GM21723 (cell line): ENCODE results near the gene CAMKMT.
A peak's percentile ranks its signal among the peaks of the same experiment; 100 is the strongest.
"Not testable (repeated sequence)": the region's sequence is repeated elsewhere in the genome, so short reads cannot be mapped to it uniquely, and the experiment has no call there.

Experiments
- ATAC-seq: cut with Tn5 transposase; IDR thresholded peaks from one replicate; pipeline ENCODE4 v1.9.1; 2021; ENCODE audit warnings: mild to moderate bottlenecking, moderate library complexity; ENCODE audit not compliant: unreplicated experiment

Gene CAMKMT

GRCh38 chr2:44360749-44361329 is 908 bp upstream of the CAMKMT start:
- peak; percentile 15 for ATAC-seq

DNA sequence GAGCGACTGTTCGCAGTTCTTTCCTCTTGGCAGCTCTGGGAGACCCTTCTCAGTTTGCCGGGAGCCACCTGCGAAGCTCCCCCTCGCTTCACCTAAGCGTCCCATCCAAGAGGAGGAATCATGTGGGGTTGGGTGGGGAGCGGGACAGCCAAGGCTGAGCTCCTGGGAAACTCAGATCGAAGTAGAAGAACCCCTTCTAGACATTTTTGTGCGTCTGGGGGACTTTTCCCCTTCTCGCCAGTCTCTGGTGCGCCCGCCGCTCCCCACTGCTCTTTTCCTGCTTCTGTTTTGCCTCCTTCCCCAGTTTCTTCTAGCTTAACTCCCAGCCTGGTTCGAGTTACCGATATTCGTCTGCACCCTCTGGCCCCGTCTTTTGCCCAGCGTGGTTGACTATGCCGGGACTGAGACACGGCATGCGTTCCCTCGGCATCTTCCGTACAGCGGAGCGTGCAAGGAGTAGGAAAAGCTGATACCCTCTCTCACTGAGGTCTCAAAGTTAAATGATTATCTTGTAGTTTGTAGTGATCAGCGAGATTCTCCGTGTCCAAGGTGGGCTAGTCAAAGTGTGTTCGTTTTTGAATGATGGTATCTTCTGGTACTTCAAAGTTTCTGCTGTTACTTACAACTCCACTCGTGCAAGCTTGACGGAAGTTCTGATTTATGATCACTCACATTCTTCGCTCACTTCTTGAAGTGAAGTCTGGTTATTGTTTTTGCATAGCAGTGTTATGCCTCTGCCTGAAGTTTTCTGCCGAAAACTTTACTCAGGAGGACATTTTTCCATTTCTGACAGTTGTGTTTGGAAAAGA is 664 bp downstream of the CAMKMT start:
- peak; percentile 33 for ATAC-seq

DNA sequence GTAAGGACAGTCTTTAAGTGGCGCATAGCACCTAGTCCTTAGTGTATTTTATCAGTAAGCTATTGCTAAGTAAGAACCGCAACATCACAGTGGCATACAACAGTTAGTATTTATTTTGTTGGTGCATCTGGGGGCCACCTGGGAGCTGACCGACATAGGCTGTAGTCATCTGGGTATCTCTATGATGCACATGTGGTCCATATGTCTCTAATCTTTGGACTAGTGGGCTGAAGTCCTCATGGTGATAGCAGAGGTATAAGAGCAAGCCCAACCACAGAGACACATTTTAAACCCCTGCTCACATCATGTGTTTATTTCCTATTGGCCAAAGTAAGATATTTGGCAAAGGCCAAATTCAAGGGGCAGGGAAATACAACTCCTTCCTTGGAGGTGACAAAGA is 2.9 kb downstream of the CAMKMT start:
- no peak for ATAC-seq

- ATAC-seq = no peak
Measured at GRCh38 chr2:44367591-44367990, 5.8 kb downstream of the CAMKMT start.

GRCh38 chr2:44369392-44369791 is 7.6 kb downstream of the CAMKMT start:
- no peak for ATAC-seq

- no peak for ATAC-seq
Measured at GRCh38 chr2:44371445-44371844, 9.7 kb downstream of the CAMKMT start.

- no peak for ATAC-seq
Measured at GRCh38 chr2:44372246-44372645, 10.5 kb downstream of the CAMKMT start.

- no peak for ATAC-seq
Measured at GRCh38 chr2:44377486-44377885, 15.7 kb downstream of the CAMKMT start.

GRCh38 chr2:44385226-44385625 is 23.5 kb downstream of the CAMKMT start:
- not testable (repeated sequence) for ATAC-seq

GRCh38 chr2:44388877-44389276 is 27.1 kb downstream of the CAMKMT start:
- ATAC-seq = no peak

GRCh38 chr2:44389895-44390294 is 28.1 kb downstream of the CAMKMT start:
- ATAC-seq = no peak

DNA sequence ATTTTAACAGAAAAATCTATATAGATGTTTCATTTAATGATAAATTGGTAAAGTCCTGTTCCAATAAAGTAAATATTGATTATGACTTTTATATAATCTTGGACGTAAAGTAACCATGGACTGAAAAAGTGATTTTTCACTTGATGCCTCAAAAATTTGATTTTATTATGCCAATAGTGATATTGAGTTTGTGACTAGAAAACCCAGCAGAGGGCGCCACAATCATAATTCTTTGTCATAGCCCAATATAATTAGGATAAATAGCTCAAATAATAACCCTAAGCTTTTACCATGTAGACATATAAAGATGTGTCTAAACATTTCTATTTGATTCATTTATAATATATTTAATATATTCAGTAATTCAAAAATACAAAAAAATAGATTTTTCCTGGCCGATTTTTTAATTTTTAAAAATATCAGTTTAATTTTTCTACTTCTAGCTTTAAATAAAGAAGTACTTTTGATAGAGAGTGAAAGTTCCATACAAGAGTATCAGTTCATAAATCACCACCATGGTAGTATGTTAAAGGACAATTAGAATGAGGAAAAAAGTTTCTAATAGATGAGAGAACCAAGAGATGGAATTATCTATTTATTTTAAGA is 30.7 kb downstream of the CAMKMT start:
- ATAC-seq = no peak

DNA sequence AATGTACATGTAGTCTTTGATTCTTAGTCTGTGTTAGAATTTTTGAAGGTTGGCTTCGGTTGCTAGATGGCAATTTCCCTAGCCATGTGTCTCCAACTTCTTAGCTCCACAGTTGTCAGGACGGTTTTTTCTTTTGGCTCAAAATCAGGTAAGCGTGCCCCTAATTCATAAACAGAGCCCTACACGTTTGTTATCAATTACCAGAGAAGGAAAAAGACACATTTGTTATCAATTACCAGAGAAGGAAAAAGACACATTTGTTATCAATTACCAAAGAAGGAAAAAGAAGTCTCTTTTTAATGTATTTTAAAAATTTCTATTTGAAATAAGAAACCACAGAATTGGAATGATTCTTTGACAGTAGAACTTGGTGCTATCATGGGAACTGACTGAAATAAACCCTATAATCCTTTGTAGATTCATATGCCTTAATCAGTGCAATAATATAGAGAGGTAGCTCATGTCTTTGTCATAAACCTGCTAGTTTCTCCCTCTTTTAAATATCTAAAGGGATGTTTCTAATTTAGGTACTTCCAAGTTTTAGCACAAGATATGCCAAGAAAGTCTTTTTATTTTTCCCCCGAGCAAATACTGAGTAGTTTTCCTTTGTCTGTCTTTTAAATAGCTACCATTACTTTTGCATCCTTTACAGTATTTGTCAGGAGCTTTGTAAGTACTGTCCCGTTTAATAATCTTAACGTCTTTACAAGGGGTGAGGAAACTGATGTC is 35.9 kb downstream of the CAMKMT start:
- ATAC-seq = no peak

GRCh38 chr2:44398243-44398897 is 36.6 kb downstream of the CAMKMT start:
- ATAC-seq = no peak

- ATAC-seq = no peak
Measured at GRCh38 chr2:44420725-44421124, 59.0 kb downstream of the CAMKMT start.

GRCh38 chr2:44424211-44424610 is 62.5 kb downstream of the CAMKMT start:
- no peak for ATAC-seq

GRCh38 chr2:44429034-44429433 is 67.3 kb downstream of the CAMKMT start:
- no peak for ATAC-seq

GRCh38 chr2:44430342-44430741 is 68.6 kb downstream of the CAMKMT start:
- no peak for ATAC-seq

DNA sequence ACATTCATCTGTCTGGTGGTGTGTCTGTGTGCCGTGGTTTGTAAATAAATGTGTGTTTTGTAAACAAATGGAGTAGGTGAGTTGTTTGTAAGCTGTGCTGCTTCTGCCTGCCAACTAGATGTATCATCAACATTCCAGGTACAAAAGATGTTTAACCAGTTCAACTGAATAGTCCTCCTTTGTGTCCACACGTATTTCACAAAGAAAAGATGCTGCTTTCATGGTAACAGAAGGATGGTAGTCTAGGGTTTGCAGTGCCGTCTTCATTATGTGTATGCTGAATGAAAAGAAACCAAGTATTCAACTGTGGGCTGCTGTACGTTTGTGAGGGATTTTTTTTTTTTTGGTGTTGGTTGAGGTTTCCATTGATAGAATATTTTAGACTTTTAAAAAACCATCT is 72.1 kb downstream of the CAMKMT start:
- ATAC-seq = no peak

GRCh38 chr2:44441200-44441599 is 79.5 kb downstream of the CAMKMT start:
- no peak for ATAC-seq

DNA sequence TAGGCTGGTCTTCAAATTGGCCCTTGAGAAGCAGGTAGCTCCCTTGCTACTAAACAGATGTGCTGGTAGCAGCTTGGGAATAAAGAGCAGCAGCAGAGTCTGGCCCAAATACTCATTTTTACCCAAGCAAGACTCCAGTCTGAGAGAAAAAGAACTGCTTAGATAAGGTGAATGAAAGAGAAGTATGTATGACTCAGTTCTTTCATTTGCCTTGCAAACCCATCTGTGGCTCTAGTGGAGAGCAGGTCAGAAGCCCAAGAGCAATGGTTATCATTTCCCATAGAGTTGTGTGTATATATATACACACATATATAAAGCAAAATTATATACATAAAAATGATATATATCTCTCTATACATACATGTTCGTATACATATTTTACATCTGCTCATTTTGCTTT is 80.3 kb downstream of the CAMKMT start:
- ATAC-seq = no peak
